Thyroid gland (tissue), 4 donors: ENCODE data around the gene TTC9. TPM values are rescaled to one million over a fixed set of nuclear protein-coding genes. Genes with fewer than 3 reads are reported as not detected.
"Not testable (repeated sequence)": the region's sequence is repeated elsewhere in the genome, so short reads cannot be mapped to it uniquely, and the experiment has no call there.

ENCODE experiments used
- DNase-seq, 2 donors: peaks; one replicate each; pipeline ENCODE4 v3.0.0-alpha.2; 2019
- H3K27ac ChIP-seq, 3 donors: fragments of 200-600 bp; sonication (generic); 1 replicate in 2 of 3; 2 replicates in 1 of 3; pipeline ENCODE4 v1.5.1; 2016 to 2019; ENCODE audit warnings: mild to moderate bottlenecking in 1 of 3, moderate library complexity in 1 of 3
- H3K27me3 ChIP-seq: fragments of 200-600 bp; sonication (generic); one replicate; pipeline ENCODE4 v1.5.1; 2019
- H3K36me3 ChIP-seq, 2 donors: fragments of 200-600 bp; sonication (generic); one replicate each; pipeline ENCODE4 v1.5.1; 2016 to 2019
- H3K4me1 ChIP-seq, 2 donors: fragments of 200-600 bp; sonication (generic); one replicate each; pipeline ENCODE4 v1.5.1; 2017 to 2019
- H3K4me3 ChIP-seq, 3 donors: fragments of 200-600 bp; sonication (generic); replicated peaks in 1 of 3; 1 replicate in 2 of 3; 2 replicates in 1 of 3; pipeline ENCODE4 v1.5.1; 2016; ENCODE audit warnings: mild to moderate bottlenecking in 1 of 3
- H3K9me3 ChIP-seq: fragments of 200-600 bp; sonication (generic); one replicate; pipeline ENCODE4 v1.5.1; 2017
- POLR2A ChIP-seq, 2 donors: fragments of 450-650 bp; IDR thresholded peaks; one replicate each; pipeline ENCODE4 v1.6.1; 2017; ENCODE audit warnings: antibody characterized with exemption in 2 of 2, mild to moderate bottlenecking in 2 of 2, moderate library complexity in 1 of 2
- WGBS, 2 donors: methylation state at CpG; one replicate each; pipeline ENCODE4 v1.1.5; 2017; 5-methylcytosine and 5-hydroxymethylcytosine counted together
- intact Hi-C: fragments of 100-400 bp; cut with DNase I; formaldehyde crosslinking; loops from one replicate; pipeline ENCODE4 v1.15.1; 2023
- total RNA-seq, 4 donors: library from RNA; depleted of rRNA; stranded (reverse); fragments of >200 nt; gene quantifications; one replicate each; pipeline ENCODE4 v1.2.3, GENCODE V29; 2016
- TF ChIP-seq, protein P1 (sequence below), 6 experiments: fragments of 200-600 bp in 3 of 6; fragments of 450-650 bp in 3 of 6; sonication (generic) in 3 of 6; IDR thresholded peaks; one replicate each; pipeline ENCODE4 v1.5.1; 2016 to 2019; ENCODE audit warnings: antibody characterized with exemption in 6 of 6, mild to moderate bottlenecking in 2 of 6, inconsistent platforms in 1 of 6, moderate library complexity in 1 of 6

The TTC9 gene
- total RNA-seq, 4 donors from 2014 or later: 5.7 to 9.4 (median 7.2) TPM

DNA sequence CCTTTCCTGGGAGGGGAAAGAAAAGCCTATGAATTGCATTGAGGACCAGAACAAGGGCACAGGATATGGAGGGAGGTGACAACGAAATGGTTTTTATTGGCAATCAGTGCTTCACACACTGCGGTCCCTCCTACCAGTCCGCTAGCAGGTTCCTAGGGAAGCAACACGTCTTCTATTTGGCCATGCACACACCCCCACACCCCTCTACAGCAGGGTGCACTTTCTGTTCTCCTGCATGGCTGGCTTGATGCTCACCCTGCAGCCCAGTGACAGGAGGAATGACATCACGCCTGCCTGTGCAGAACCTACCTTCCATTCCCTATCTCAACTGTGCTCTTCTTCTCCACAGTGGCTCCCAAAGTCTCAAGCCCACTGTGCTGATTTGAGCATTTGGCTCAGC lies 57.9 kb downstream of the TTC9 start:
- Histone ChIP-seq H3K9me3 (no peaks in the 10 kb centered on the region), H3K4me3 (no peak overlapping the region), H3K27ac (no peak overlapping the region), H3K4me1 (peaks cover 22 to 36% of the 10 kb centered on the region in 2 donors), H3K36me3 (no peaks in the 10 kb centered on the region), H3K27me3 (no peaks in the 10 kb centered on the region)
- TF ChIP-seq POLR2A (IDR thresholded peaks at IDR 0.05): no peak
- TF ChIP-seq, protein P1, sequence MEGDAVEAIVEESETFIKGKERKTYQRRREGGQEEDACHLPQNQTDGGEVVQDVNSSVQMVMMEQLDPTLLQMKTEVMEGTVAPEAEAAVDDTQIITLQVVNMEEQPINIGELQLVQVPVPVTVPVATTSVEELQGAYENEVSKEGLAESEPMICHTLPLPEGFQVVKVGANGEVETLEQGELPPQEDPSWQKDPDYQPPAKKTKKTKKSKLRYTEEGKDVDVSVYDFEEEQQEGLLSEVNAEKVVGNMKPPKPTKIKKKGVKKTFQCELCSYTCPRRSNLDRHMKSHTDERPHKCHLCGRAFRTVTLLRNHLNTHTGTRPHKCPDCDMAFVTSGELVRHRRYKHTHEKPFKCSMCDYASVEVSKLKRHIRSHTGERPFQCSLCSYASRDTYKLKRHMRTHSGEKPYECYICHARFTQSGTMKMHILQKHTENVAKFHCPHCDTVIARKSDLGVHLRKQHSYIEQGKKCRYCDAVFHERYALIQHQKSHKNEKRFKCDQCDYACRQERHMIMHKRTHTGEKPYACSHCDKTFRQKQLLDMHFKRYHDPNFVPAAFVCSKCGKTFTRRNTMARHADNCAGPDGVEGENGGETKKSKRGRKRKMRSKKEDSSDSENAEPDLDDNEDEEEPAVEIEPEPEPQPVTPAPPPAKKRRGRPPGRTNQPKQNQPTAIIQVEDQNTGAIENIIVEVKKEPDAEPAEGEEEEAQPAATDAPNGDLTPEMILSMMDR (IDR thresholded peaks at IDR 0.05): no peak
- no peak for DNase-seq
- intact Hi-C loops: no loop called here
- whole genome bisulfite sequencing, 2 donors: 85 to 95% methylated on average over 5 of the region's 5 CpGs

- Histone ChIP-seq H3K27ac (peak overlapping the region in 2 of 3 donors; percentile 72 to 78), H3K4me3 (no peak overlapping the region), H3K36me3 (no peaks in the 10 kb centered on the region), H3K27me3 (no peaks in the 10 kb centered on the region), H3K4me1 (peaks cover 25 to 41% of the 10 kb centered on the region in 2 donors), H3K9me3 (no peaks in the 10 kb centered on the region)
- no peak for TF ChIP-seq POLR2A (IDR thresholded peaks at IDR 0.05)
- TF ChIP-seq, protein P1 (IDR thresholded peaks at IDR 0.05): no peak
- intact Hi-C loops: no loop called here
- no peak for DNase-seq
- WGBS, 2 donors: 66 to 80% methylated on average over 4 of the region's 4 CpGs
Measured at GRCh38 chr14:70700955-70701585, 59.4 kb downstream of the TTC9 start.

DNA sequence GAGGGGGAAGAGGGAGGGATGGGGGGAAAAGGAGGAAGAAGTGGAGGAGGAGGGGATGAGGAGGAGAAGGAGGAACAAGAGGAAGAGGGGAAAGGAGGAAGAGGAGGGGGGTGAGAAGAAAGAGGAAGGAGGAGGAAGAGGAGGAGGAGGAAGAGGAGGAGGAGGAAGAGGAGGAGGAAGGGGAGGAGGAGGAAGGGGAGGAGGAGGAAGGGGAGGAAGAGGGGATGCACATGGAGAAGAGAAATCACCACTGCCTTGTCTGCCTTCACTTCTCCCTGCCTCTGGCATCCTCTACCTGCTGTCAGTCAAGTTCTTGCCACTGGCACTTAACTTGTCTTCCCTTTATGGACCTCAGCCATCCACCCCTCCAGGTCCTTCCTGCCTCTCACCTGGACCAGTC lies 59.9 kb downstream of the TTC9 start:
- no peak for TF ChIP-seq POLR2A (IDR thresholded peaks at IDR 0.05)
- TF ChIP-seq, protein P1 (IDR thresholded peaks at IDR 0.05): no peak
- H3K27ac ChIP-seq: peak overlapping the region; percentile 72 to 78 (median 74)
- intact Hi-C loops: no loop called here

DNA sequence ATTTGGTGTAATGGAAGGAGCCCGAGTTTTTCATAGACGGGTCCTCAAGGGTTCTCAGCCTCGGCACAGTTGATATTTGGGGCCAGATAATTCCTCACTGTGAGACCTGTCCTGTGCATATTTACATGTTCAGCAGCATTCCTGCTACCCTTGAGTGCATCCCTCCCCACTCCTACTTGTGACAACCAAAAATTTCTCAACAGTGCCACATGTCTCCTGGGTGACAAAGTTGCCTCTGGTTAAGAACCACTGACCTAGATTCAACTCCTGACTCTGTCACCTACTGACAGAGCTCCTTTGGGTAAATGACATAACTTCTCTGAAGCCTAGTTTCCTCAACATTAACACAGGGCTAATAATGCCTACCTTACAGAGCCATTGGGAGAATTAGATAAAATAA lies 60.4 kb downstream of the TTC9 start:
- intact Hi-C loops: no loop called here
- H3K27me3 ChIP-seq: no peaks in the 10 kb centered on the region
- peak; percentile 71 to 75 for DNase-seq
- no peaks in the 10 kb centered on the region for H3K36me3 ChIP-seq
- no peaks in the 10 kb centered on the region for H3K9me3 ChIP-seq
- H3K27ac ChIP-seq: peak overlapping the region; percentile 72 to 78 (median 74)
- peaks cover 26 to 51% of the 10 kb centered on the region in 2 donors for H3K4me1 ChIP-seq
- no peak overlapping the region for H3K4me3 ChIP-seq
- TF ChIP-seq POLR2A (IDR thresholded peaks at IDR 0.05): no peak
- TF ChIP-seq, protein P1 (IDR thresholded peaks at IDR 0.05): no peak
- 29 to 31% methylated on average over 3 of the region's 3 CpGs for WGBS, 2 donors

More for the DNA sequence above, 59.9 kb downstream of the TTC9 start:
- H3K36me3 ChIP-seq: no peaks in the 10 kb centered on the region
- H3K4me1 ChIP-seq: peaks cover 26 to 45% of the 10 kb centered on the region in 2 donors
- H3K27me3 ChIP-seq: no peaks in the 10 kb centered on the region
- DNase-seq: no peak
- H3K9me3 ChIP-seq: no peaks in the 10 kb centered on the region
- no peak overlapping the region for H3K4me3 ChIP-seq

DNA sequence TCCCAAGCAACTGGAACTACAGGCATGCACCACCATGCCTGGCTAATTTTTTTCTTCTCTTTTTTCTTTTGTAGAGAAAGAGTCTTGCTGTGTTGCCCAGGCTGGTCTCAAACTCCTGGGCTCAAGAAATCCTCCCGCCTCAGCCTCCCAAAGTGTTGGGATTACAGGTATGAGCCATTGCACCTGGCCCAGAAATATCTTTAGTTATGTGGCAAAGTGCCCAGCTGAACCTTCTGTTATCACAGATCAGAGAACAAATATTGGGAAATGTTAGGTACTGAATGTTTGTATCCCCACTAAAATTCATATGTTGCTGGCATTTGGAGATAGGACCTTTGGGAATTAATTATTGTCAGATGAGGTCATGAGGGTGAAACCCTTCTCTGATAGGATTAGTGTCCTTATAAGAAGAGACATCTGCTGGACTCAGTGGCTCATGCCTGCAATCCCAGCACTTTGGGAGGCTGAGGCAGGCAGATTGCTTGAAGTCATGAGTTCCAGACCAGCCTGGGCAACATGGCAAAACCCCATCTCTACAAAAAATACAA lies 62.0 kb downstream of the TTC9 start:
- H3K4me3 ChIP-seq, DNase-seq, H3K9me3 ChIP-seq, intact Hi-C loops, H3K27ac ChIP-seq, H3K36me3 ChIP-seq, H3K27me3 ChIP-seq: not testable (repeated sequence)
- 93 to 100% methylated on average over 1 of the region's 1 CpG for WGBS, 2 donors
- H3K4me1 ChIP-seq: peaks cover 22 to 46% of the 10 kb centered on the region in 2 donors
